DOHH2 (cell line): ENCODE results near the gene MALT1.

Experiments used
- CTCF ChIP-seq: fragments of 200-600 bp; sonication (generic); IDR thresholded peaks from one replicate; pipeline ENCODE4 v1.5.1; 2014; ENCODE audit warnings: antibody characterized with exemption, mild to moderate bottlenecking, low read depth, low read length; ENCODE audit not compliant: poor library complexity, severe bottlenecking
- EZH2phosphoT487 ChIP-seq: fragments of 200-600 bp; sonication (generic); IDR thresholded peaks from 2 replicates; pipeline ENCODE4 v1.6.1; 2017; ENCODE audit warnings: borderline replicate concordance, mild to moderate bottlenecking, antibody characterized with exemption, low read length, moderate library complexity, mixed read lengths

GRCh38 chr18:58630071-58630470 lies 41.2 kb upstream of the MALT1 start:
- TF ChIP-seq CTCF = no peak
- no peak for TF ChIP-seq EZH2phosphoT487
